ENCODE measurements around the gene AVEN.
A peak's percentile ranks its signal among the peaks of the same experiment; 100 is the strongest.

The AVEN gene, protein sequence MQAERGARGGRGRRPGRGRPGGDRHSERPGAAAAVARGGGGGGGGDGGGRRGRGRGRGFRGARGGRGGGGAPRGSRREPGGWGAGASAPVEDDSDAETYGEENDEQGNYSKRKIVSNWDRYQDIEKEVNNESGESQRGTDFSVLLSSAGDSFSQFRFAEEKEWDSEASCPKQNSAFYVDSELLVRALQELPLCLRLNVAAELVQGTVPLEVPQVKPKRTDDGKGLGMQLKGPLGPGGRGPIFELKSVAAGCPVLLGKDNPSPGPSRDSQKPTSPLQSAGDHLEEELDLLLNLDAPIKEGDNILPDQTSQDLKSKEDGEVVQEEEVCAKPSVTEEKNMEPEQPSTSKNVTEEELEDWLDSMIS

DNA sequence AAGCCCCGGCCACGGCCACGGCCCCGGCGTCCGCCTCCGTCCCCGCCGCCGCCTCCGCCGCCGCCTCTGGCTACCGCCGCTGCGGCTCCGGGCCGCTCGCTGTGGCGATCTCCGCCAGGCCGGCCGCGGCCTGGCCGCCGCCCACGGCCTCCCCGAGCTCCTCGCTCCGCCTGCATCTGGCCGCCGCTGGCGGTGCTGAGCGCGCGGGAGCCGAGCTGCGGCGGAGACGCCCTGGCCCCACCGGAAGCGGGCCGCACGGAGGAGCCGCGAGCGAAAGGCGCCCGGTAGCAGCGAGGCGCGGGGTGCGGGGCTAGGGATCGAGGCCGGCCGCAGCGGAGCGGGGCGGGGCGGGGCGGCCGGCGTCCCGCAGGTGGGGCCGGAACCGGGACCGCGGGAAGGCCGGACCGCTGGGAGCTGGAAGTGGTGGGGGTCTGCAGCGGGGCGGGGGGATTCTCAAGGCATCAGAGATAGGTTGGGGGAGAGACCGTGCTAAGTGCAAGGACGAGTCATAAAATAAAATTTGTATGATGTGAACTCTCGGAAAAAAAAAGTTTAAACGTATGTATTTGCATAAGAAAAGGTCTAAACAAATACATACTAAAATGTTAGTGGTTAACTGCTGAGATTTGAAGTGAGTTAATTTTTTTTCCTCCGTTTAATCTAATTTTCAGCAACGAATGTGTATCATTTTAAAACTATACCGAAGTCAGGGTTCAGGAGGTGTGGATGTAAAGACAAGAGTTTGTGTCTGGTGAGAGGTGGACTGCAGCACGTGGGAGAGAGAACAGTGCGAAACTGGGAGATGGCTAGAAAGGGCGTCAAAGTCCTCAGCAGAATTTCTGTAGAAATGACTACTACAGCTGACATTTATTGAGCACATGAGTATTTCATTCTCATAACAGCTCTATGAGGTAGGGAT lies at the start of gene AVEN:
Gene AVEN (minus strand): TSS at position 334 of the 919 bp plus-strand sequence. CDS start 158 bp downstream, at position 176.
- TF ChIP-seq, protein P1, sequence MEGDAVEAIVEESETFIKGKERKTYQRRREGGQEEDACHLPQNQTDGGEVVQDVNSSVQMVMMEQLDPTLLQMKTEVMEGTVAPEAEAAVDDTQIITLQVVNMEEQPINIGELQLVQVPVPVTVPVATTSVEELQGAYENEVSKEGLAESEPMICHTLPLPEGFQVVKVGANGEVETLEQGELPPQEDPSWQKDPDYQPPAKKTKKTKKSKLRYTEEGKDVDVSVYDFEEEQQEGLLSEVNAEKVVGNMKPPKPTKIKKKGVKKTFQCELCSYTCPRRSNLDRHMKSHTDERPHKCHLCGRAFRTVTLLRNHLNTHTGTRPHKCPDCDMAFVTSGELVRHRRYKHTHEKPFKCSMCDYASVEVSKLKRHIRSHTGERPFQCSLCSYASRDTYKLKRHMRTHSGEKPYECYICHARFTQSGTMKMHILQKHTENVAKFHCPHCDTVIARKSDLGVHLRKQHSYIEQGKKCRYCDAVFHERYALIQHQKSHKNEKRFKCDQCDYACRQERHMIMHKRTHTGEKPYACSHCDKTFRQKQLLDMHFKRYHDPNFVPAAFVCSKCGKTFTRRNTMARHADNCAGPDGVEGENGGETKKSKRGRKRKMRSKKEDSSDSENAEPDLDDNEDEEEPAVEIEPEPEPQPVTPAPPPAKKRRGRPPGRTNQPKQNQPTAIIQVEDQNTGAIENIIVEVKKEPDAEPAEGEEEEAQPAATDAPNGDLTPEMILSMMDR (IDR thresholded peaks at IDR 0.05; ENCODE audit: low read depth, low read length) = no peak
- peak within 1 kb of the TSS; percentile 88 to 93 for H3K4me3 ChIP-seq (replicated peaks in 1 of 2; ENCODE audit: low read depth in 2 of 2, low read length in 2 of 2)
- DNase-seq (ENCODE audit: low read depth in 2 of 2) = peak; percentile 49 to 61

DNA sequence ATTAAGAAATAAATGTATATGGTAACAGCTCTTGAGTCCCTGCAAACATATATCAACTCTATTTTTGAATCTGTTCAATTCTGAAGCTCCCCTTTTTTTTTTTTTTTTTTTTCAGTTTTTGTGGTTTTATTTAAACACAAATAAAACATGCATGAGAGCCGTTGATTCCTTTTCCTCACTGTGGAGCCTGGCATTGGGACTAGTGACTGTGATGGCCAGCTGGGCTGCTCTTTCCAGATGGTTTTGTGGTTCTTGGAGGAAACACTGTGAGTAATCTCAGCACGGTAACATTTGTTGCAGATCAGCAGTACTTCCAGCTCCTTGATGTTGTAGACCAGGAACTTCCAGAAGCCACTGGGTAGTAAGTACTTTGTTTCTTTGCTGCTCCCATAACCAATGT lies 46.7 kb upstream of the AVEN start:
- DNase-seq (ENCODE audit: low read depth in 2 of 2) = peak in 1 of 2 donors; percentile 29
- TF ChIP-seq, protein P1 (IDR thresholded peaks at IDR 0.05; ENCODE audit: low read depth, low read length) = no peak
- no peak overlapping the region for H3K4me3 ChIP-seq (replicated peaks in 1 of 2; ENCODE audit: low read depth in 2 of 2, low read length in 2 of 2)

DNA sequence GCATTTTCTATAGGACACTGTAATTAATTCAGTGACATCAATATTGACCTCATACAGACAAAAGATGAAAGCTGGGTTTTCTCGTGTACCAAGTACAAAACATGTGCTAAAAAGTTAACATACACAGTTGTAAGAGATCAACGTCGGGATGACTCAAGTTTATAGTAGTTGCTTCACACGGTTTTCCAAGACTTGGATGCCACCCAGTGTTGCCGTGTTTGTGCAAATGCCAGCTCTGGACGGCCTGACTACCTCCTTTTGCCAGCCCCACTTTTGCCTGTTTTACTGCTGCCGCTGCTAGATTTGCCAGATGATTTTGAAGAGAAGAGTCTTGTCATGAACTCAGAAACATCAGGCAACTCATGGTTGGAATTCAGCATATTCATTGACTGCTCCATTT lies 45.1 kb upstream of the AVEN start:
- TF ChIP-seq, protein P1 (IDR thresholded peaks at IDR 0.05; ENCODE audit: low read depth, low read length) = no peak
- H3K4me3 ChIP-seq (replicated peaks in 1 of 2; ENCODE audit: low read depth in 2 of 2, low read length in 2 of 2) = no peak overlapping the region
- peak in 1 of 2 donors; percentile 46 for DNase-seq (ENCODE audit: low read depth in 2 of 2)

DNA sequence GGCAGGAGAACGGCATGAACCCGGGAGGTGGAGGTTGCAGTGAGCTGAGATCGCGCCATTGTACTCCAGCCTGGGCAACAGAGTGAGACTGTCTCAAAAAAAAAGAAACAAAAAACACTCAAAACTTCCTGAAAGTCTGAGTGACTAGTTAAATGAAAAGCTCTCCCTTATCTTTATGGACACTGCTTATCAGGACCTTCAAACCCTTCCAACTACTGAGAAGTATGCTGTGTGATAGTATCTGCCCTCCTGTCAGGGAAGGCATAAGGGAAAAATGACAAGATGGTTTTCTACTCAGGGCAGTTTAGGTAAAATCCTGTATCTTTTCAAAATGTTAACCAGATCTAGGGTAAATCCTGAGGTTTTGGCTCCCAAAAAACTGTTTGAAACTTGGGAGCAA lies 40.9 kb upstream of the AVEN start:
- H3K4me3 ChIP-seq (replicated peaks in 1 of 2; ENCODE audit: low read depth in 2 of 2, low read length in 2 of 2) = no peak overlapping the region
- no peak for DNase-seq (ENCODE audit: low read depth in 2 of 2)
- TF ChIP-seq, protein P1 (IDR thresholded peaks at IDR 0.05; ENCODE audit: low read depth, low read length) = no peak

DNA sequence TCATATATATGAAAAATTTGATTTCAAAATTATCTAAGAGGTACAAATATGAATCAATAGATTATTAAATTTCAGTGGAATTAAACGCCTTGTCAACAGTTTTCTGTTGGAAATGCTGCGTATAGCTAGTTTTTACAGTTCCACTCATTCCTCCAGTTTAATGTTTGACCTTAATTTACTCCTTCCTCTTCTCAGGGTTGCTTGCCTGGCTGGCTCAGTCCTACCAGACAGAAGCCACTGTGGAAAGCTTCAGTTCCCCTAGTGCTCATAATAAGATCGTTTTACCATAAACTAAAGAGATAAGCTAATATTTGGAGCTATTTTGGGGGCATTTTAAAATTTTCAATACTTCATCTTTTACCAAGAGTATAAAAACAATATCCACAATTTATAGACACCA lies 39.9 kb upstream of the AVEN start:
- no peak for DNase-seq (ENCODE audit: low read depth in 2 of 2)
- H3K4me3 ChIP-seq (replicated peaks in 1 of 2; ENCODE audit: low read depth in 2 of 2, low read length in 2 of 2) = no peak overlapping the region
- TF ChIP-seq, protein P1 (IDR thresholded peaks at IDR 0.05; ENCODE audit: low read depth, low read length) = no peak

DNA sequence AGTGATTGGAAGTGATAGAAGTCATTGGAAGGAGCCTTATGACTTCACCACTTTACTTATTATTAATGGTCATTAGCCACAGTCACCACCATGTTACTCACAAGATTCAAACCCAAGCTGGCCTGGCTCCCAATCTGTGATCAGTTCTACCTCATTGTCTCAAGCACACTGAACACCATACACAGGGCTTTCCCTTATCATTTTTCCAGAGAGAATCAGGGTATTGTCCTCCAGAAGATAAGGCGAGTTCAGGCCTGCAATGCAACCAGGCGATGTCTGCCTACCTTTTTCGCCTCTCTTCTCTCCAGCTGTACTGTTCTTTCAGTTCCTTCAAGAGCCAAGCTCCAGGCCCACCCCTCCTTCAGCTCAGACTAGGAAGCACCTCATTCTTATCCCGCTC lies 37.8 kb upstream of the AVEN start:
- TF ChIP-seq, protein P1 (IDR thresholded peaks at IDR 0.05; ENCODE audit: low read depth, low read length) = no peak

More for the DNA sequence above, 37.8 kb upstream of the AVEN start:
- DNase-seq (ENCODE audit: low read depth in 2 of 2) = no peak
- no peak overlapping the region for H3K4me3 ChIP-seq (replicated peaks in 1 of 2; ENCODE audit: low read depth in 2 of 2, low read length in 2 of 2)

Data from cardiac fibroblast (primary cell).